Stimulated activated CD8-positive, alpha-beta memory T cell treated with anti-CD3 and anti-CD28 coated beads, Interleukin-12 subunit alpha, Interleukin-12 subunit beta, amount 100 ng/mL, for 1 hour (primary cell): ENCODE data around the gene IL1RAPL2.
"Not testable (repeated sequence)": the region's sequence is repeated elsewhere in the genome, so short reads cannot be mapped to it uniquely, and the experiment has no call there.

Source experiments
- DNase-seq: peaks from one replicate; pipeline ENCODE4 v3.0.0-alpha.2; 2020; ENCODE audit warnings: low read depth

Gene IL1RAPL2

DNA sequence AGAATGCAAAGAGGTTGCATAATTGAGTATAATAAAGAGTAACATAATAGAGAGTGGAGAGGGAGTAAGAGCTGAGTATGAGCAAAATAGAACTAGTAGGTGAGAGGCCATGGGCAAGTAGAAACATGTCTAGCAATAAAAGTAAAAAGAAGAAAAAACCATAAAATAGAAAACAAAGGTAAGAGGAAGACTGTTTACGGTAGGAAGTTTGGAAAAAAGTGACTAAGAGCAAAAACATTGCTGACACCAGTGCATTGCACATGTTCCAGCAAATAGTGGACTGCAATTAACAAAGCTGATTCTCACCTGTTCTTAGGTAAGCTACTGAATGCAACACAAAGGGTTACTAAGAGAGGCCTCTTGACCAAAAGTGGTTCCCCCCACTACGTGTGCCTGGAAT, 451.6 kb downstream of the IL1RAPL2 start:
- no peak for DNase-seq

DNA sequence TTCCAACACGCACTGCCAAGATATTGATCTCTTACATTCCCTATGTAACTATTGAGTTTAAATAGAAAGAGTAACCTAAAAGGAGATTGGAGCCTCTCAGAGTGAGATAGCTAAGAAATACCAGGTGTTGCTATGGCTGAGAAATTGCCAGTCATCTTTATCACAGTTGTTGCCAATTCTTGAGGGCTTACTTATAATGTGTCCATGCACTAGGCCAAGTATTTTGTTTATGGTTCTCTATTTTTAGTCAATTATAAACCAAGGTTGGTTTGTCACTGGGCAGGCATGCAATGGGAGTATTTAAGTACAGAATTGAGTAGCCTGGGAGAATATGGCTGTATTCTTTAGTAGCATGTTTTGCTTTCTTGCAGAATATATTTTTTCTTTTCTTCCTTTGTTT, 452.9 kb downstream of the IL1RAPL2 start:
- DNase-seq = no peak

DNA sequence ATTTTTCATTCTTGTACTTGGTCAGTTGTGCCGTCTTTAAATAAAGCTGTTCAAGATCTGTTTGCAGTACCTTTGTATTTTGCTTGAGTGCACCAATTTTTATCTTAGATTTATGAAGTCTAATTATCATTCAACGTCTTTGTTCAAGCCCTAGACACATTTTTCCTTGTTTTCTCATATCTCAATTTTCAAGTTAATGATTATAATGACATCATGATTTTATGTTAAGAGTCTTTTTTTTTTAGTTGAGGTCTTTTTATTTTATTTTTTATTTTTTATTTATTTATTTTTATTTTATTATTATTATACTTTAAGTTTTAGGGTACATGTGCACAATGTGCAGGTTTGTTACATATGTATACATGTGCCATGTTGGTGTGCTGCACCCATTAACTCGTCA, 463.0 kb downstream of the IL1RAPL2 start:
- not testable (repeated sequence) for DNase-seq

DNA sequence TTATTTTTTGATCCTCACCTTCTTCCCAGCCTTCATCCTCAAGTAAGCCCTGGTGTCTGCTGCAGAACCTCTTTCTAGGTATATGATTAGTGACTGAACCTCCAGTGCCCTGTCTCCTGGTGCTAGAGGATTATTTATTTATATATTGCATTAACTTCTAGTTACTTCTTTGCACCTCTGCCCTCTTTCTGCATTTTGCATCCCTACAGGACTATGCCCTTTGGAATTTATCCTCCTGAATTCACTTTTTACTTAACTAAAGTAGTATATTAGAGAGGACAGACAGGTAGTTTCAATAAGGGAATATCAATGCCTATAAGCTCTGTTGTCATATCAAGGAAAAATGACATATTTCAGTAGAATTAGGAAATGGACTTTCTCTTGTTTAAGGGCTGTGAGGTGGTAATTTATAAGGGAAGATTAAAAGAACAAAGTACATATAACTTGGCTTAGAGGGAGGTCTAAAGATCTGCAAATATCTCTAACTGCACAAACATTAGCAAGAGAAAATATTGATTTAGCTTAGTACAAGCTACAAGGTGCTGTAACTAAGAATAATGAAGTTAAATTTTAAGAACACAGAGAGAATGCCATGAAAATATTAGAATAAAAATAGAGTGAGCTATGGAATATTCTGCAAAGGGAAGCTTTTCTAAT, 472.8 kb downstream of the IL1RAPL2 start:
- DNase-seq = no peak

DNA sequence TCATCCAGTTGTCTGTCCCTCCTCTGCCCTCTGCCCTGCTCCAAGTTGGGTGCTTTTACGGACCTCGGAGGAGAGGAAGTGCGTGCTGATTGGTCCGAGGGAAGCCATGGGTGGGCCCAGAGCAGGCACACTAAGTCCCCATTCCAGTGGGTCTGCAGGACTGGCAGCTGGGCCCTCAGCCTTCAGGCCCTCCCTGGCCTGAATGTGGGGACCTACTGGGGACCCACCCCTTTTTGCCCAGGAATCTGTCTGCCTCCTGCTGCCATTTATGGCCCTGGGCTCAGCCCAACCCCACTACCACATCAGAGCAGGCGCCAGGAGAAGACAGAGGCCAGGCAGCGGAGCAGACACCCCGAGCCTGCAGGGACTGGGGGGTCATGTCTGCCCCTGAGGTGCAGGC, 484.9 kb downstream of the IL1RAPL2 start:
- no peak for DNase-seq

DNA sequence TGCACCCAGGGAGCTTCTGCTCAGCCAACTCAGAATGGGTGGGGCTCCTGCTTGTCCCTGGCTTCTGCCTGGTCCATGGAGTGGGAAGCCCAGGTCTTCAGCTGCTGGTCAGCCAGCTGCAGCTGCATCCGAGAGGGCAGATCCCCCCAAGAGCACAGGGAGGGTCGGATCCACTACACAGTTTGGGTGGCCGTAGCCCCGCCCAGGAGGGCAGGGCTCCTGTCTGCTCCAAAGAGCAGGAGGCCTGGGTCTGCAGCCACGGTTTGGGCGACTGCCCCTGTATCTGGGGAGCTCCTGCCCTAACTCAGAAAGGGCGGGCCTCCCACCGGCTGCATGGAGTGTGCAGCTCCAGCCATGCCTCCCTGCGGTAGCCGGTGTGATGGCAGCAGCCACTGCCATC, 485.4 kb downstream of the IL1RAPL2 start:
- no peak for DNase-seq

DNA sequence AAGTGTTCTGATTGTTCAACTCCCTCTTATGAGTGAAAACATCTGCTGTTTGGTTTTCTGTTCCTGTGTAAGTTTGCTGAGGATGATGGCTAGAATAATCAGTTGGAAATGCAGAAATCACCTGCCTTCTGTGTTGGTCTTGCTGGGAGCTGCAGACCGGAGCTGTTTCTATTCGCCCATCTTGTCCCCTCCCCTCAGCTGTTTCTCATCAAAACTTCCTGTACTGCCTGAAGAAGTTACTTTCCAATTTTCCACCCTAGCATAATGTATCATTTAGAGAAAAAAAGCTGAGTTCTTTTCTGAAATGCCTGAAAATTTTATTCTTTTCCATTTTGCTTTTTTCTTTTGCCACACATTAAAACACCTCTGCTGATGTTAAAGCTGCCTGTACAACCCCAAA, 486.9 kb downstream of the IL1RAPL2 start:
- DNase-seq = no peak

DNA sequence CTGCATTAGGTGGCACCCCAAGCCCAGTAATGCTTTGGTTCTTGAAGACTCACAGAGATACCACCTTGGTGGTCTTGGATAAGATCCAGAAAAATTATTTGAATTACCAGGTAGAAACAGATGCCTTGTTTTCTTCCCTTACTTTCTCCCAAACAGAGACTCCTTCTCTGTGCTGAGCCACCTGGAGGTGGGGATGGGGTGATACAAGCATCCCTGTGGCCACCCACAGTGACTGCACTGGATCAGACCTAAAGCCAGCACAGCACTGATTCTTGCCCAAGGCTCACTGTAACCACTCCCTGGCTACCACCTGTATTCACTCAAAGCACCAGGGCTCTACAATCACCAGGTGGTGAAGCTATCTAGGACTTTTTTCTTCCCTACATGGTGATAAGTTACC, 497.7 kb downstream of the IL1RAPL2 start:
- no peak for DNase-seq

DNA sequence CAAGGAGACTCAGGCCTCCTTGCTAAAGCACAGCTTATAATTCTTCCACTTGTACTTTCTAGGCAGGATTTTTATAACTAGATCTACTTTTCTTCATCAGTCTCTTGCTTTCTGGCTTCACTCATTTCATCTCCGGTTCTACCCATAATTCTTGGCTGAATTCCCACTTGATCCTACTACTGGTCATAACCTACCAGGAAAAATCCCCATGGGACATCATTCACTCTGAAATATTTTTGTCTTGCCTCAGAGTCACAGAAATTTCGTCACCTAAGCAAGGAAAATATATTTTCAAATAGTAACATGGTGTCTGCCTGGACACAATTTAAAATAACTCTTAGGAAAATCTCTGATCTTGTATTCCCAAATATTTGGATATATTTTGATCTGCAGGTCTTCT, 532.2 kb downstream of the IL1RAPL2 start:
- DNase-seq = no peak

DNA sequence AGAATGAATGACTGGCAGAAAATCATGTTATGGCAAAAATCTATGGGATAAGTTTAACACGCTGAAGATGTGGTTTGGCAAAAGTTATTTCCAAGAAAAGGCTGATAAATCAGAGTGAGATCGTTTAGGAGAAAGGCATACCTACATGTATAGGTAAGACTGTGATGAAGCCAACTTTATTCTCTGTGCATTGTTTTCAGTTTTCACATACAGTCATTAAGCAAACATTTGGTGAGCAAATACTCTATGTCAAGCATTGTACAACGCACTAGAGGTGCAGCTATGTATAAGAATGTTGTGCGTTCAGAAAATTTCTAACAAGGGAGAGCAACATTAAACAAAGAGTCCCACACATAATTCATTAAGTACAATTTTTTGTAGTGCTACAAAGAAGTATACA, 532.8 kb downstream of the IL1RAPL2 start:
- no peak for DNase-seq

DNA sequence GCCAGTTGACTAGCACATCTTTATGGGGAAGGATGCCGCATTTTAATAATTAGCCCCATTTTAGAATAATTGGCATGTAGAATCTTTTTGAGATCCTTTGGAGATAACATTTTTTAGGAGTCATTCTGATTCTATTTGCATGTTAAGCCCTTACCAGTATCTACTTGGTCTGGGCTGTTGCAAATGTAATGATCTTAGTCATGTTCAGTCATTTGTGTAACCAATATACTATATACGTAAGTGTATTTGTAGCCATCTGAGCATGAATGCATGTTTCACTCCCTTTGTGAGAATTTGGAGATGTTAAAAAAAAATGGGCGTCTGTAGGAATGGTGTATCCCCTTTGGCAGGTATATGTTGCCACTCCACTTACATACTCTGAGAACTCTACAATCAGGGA, 535.4 kb downstream of the IL1RAPL2 start:
- DNase-seq = no peak

DNA sequence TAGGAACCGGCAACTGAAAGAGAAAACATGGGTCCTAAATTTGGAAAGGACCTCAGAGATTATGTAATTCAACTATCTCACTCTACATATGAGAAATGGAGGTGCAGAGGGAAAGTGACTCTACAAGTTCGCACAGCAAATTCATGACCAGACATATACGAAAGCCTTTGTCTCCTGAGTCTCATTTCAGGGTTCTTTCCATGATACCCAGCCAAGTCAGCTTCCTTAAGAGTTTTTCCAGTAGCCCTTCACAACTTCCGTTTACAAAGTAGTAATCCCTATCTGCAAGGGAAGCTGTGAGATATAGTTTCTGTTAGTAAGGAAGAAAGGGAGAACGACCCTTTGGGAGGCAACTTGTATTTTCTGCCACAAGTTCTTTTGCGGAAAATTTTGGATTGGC, 543.9 kb downstream of the IL1RAPL2 start:
- DNase-seq = no peak

DNA sequence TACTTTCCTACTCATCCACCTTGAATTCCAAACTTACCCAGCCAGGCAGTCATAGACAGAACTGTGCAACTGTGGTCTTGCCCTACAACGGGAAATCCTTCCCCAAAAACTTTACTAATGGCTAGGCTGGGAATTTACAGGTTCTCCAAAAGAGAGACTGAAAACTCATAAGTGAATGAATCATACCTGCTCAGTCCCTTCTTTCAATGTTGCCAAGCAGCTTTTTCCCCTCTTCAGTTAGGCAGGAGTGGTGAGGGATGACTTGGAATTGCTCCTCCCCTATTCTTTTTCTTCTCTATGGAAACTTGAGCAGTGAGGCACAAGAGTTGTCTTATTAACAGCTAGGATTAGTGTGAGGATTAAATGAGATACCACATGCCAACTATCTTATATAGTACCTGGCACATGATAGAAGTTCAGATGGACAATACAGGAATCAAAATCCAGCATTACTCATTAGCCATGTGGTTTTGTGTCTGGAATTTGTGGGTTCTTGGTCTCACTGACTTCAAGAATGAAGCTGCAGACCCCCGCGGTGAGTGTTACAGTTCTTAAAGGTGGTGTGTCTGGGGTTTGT, 548.6 kb downstream of the IL1RAPL2 start:
- no peak for DNase-seq

DNA sequence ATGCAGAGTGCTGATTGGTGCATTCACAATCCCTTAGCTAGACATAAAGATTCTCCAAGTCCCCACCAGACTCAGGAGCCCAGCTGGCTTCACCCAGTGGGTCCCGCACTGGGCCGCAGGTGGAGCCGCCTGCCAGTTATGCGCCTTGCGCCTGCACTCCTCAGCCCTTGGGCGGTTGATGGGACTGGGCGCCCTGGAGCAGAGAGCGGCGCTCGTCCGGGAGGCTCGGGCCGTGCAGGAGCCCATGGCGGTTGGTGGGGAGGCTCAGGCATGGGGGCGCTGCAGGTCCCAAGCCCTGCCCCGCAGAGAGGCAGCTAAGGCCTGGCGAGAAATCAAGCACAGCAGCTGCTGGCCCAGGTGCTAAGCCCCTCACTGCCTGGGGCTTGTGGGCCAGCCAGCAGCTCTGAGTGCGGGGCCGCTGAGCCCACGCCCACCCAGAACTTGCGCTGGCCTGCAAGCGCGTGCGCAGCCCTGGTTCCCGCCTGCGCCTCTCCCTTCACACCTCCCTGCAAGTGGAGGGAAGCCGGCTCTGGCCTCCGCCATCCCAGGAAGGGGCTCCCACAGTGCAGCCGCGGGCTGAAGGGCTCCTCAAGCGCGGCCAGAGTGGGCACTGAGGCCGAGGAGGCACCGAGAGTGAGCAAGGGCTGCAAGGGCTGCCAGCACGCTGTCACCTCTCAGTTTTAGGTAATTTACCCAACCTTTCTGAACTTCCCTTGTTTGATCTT, 549.8 kb downstream of the IL1RAPL2 start:
- not testable (repeated sequence) for DNase-seq

DNA sequence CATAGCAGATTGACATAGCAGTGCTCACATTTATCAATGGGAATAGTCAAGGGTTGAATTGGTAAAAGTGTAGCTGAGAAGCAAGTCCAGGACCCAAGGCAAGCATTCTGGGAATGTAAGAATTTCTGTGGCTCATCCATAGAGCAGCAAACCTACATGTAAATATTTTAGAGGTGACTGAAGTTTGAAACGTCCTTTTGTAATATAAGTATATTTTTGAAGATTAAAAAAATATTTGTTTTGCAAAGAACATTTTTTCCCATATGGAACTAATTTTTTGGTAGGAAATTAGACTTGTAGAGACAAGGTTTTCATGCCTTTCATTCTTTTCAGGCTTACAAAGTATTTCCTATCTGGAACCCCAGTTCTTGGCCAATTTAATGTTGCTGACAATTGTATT, 550.5 kb downstream of the IL1RAPL2 start:
- DNase-seq = no peak

DNA sequence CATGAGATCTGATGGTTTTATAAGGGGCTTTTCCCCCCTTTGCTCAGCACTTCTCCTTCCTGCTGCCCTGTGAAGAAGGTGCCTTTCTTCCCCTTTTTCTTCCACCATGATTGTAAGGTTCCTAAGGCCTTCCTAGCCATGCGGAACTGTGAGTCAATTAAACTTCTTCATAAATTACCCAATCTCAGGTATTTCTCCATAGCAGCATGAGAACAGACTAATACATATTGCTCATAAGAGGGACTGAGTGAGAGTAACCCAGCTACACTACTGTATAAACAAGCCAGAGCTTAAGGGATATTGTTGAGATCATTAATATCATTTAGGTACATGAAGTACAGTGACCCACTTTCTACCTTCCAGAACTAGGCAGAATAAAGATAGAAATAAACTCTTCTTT, 551.6 kb downstream of the IL1RAPL2 start:
- no peak for DNase-seq

DNA sequence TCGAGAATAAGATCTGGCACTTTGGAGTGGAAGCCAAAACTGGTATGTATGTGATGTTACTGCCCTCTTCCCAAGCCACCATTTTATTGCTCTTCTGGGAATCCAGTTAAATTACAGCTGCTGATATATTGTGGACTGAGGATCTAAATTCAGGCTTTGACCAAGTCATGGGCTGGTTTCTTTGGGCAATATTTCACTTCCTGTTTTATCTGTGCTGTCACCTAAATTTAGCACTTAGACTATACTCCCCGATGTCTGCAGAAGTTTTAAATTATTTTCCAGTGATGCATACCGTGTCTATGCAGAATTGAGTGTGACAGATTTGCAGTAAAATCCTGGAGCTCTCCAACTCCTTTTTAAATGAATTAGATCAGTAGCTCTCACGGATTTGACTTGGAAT, 554.5 kb downstream of the IL1RAPL2 start:
- DNase-seq = no peak

DNA sequence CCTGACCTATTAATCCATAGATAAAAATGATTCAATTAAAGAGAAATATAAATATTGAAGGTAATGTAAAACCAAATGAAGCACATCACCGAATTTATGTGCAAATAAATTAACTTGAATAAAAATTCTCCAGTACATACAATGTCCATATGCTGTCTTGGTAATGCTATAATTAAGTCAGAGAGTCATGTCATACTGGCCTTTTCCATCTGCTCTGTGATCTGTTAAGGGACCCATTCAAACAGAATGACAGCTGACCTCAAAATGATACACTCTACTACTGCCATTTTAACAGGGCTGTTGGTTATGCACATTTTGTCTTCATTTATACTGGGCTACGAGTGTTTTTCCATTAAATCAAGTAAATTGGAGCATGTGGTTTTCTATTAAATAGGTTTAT, 555.2 kb downstream of the IL1RAPL2 start:
- DNase-seq = no peak

DNA sequence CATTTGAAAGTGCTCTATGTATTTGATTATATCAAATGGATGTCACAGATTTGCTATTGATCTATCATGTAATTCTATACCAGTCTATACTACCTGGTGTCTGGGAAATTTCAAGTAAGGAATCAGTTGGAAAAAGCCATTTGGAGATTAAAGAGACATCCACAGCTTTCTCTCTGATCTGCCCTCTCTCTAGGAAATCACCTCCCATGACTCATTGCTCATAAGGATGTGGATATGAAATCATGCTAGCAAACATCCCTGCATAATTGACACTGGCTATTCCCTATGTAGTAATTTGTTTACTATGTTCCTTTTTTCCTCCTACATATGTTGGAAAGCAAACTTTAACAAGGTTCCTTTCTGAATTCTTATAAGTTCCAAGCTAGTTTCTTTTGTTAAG, 560.2 kb downstream of the IL1RAPL2 start:
- DNase-seq = no peak

DNA sequence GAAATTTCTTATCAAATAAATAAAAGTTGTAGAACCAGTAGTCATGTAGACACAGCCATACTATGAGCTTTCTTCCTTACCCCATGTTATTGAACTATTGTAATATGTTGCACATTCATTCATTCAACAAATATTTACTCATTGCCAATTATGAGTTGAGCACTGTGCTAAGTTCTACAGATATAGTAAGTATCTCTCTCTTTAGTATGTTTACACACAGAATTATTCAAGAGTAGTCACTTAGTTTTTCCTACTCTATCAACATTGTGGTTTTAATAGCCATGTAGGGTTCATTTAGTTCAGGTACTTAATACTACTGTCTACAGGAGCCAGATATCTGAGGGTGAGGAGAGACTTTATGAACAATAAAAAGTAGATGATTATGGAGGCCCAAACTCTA, 568.3 kb downstream of the IL1RAPL2 start:
- DNase-seq = no peak

DNA sequence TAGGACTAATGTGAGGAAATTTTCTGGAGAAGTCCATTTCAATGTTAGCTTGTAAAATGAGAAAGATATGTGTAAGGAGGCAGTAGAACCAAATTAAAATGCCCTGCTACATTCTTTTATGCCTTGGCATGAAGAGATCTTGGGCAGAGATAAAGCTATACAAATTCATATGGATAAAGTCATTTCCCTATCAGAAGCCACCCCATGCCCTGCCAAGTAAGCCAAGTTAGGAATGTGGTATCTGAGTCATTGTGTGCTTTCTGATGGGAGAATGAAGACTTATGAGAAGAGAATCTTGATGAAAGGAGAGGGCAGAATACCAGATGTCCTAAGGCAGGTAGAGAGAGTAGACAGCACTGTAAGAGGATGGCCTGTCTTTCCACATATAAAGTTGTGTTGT, 570.8 kb downstream of the IL1RAPL2 start:
- no peak for DNase-seq

DNA sequence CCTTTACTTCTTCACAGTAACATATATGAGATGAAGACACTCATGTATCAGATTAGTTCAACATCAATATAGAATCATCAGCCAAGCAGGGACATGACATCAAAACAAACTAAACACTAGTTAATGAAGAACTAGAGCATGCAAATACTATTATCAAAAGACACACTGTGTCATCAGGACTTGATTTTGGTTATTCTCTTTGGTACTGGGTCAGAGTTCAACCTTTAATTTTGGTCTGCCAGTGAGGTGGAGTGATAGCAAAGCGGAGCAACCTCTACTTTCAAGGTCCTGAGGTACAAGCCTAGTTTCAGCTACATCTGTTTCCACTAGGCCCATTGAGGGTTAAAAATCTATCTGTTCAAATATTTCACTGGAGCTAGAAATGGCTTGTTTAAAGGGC, 584.0 kb downstream of the IL1RAPL2 start:
- DNase-seq = no peak

DNA sequence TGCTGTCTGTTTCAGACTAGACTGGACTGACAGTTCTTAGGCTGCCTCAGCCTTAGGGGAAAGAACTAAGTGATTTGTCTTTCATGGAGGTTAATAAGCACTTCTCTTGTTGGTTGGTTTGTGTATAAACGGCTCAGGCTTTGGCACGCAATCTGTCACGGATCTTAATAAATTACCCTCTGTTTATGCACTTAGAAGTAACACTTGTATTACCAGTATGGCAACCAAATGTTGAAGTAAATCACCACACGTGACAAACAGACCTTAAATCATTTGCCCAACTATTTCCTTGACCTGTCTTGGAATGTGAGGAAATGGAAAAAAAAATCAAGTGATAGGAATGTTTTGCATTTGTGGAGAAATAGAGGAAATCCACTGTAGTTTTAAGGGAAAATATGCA, 584.6 kb downstream of the IL1RAPL2 start:
- no peak for DNase-seq

DNA sequence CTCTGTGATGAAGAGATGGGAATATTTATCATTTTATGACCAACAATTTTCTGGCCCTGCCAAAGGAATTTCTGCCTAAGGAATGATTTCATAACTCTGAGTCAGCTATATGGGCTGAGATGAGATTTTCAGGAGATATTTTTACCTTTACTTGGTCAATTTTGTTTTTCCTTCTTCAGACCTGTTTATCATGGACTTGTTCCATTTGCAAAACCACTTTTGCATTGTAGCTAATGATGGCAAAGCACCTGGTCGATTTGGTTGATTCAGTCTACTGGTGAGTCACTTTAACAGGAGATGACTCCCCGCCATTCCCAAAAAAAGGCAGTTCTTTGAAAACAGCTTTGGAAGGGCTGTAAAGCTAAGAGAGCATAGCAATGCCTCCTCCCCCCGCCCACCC, 601.2 kb downstream of the IL1RAPL2 start:
- DNase-seq = no peak
